Measurements from ENCODE around the gene DLGAP1. TPM values are rescaled to one million over a fixed set of nuclear protein-coding genes. Genes with fewer than 3 reads are reported as not detected.

Gene DLGAP1
- total and polyA plus RNA-seq, 2 of the 4 experiments (the other 2 are of a cell fraction): under 0.01 to 0.09 TPM

DNA sequence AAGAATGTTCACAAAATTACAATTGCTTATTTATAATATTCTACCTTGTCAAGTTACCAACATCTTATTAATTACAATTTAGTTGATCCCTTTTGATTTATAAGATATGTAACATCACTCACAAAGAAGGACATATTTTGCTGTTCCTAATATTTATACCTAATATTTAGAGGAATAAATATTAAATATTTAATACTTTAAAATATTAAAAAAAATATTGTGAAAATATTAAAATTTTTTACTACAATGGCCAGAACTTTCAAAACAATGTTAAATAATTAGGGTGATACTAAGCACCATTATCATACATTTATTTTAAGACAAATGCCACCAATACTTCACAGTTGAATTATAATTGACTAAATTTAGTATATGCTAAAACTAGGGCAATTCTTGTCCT lies 254.7 kb downstream of the DLGAP1 start:
- Histone ChIP-seq H3K4me3 (ENCODE audit: insufficient read depth, low read depth, low read length) (no peak overlapping the region), H3K36me3 (ENCODE audit: control insufficient read depth, insufficient read depth, low read length) (no peaks in the 10 kb centered on the region), H3K27me3 (ENCODE audit: control insufficient read depth, insufficient read depth, low read length) (no peaks in the 10 kb centered on the region), H3K23ac (ENCODE audit: low read depth, low read length) (no peak overlapping the region), H2AK5ac (ENCODE audit: low read depth, low read length) (no peak overlapping the region), H2AK9ac (replicated peaks; ENCODE audit: low read depth, low read length, poor library complexity) (no peak overlapping the region), H2BK20ac (ENCODE audit: low read depth, low read length) (no peak overlapping the region), H3K14ac (replicated peaks; ENCODE audit: low read depth, low read length) (no peak overlapping the region), H3K27ac (ENCODE audit: insufficient read depth, low read length) (no peak overlapping the region), H3K9me3 (ENCODE audit: control insufficient read depth, insufficient read depth, low read length) (no peaks in the 10 kb centered on the region), H4K91ac (ENCODE audit: insufficient read depth, low read depth, low read length) (no peak overlapping the region), H3K9me1 (ENCODE audit: insufficient read depth, low read length) (no peaks in the 10 kb centered on the region), H3K9ac (ENCODE audit: low read depth, low read length) (no peak overlapping the region), H2BK5ac (ENCODE audit: low read depth, low read length, poor library complexity, severe bottlenecking) (no peak overlapping the region), H3K56ac (ENCODE audit: extremely low read depth, insufficient read depth, low read length) (no peak overlapping the region), H3K4me2 (ENCODE audit: low read depth, low read length) (no peak overlapping the region), H2AFZ (replicated peaks; ENCODE audit: low read length, poor library complexity) (no peak overlapping the region), H3K4me1 (ENCODE audit: control insufficient read depth, insufficient read depth, low read length) (no peaks in the 10 kb centered on the region), H4K5ac (ENCODE audit: low read depth, low read length) (no peak overlapping the region), H2BK15ac (ENCODE audit: low read depth, low read length) (no peak overlapping the region), H3K4ac (ENCODE audit: low read depth, low read length) (no peak overlapping the region), H2BK120ac (ENCODE audit: low read depth, low read length) (no peak overlapping the region), H3K18ac (ENCODE audit: low read depth, low read length) (no peak overlapping the region), H3K79me1 (ENCODE audit: low read depth in 1 of 2, low read length in 2 of 2) (no peaks in the 10 kb centered on the region), H4K20me1 (ENCODE audit: insufficient read depth, low read length) (no peaks in the 10 kb centered on the region), H4K8ac (ENCODE audit: low read depth in 2 of 2, low read length in 2 of 2) (no peak overlapping the region)
- intact Hi-C loops (cut with micrococcal nuclease): no loop called here
- ATAC-seq (ENCODE audit: low read depth) (no peak), DNase-seq (no peak)
- dilution Hi-C loops (cut with HindIII; ENCODE audit: low sequenced_read_pairs, unreplicated experiment): no loop called here
- CTCF ChIA-PET: no interaction called here
- in situ Hi-C loops (cut with MboI; ENCODE audit: low sequenced_read_pairs): no loop called here
- POLR2A ChIA-PET (ENCODE audit: unreplicated experiment): no interaction called here
- no TSS peak for BruUV-seq (replicated peaks)
- TF ChIP-seq BHLHE40 (IDR thresholded peaks at IDR 0.05; ENCODE audit: low read depth, low read length) (no peak), CHD1 (IDR thresholded peaks at IDR 0.05; ENCODE audit: low read depth, low read length) (no peak), MAFK (IDR thresholded peaks at IDR 0.05; ENCODE audit: low read depth, low read length) (no peak), MXI1 (IDR thresholded peaks at IDR 0.05; ENCODE audit: borderline replicate concordance, low read depth, low read length) (no peak)
- TF ChIP-seq, protein P1, sequence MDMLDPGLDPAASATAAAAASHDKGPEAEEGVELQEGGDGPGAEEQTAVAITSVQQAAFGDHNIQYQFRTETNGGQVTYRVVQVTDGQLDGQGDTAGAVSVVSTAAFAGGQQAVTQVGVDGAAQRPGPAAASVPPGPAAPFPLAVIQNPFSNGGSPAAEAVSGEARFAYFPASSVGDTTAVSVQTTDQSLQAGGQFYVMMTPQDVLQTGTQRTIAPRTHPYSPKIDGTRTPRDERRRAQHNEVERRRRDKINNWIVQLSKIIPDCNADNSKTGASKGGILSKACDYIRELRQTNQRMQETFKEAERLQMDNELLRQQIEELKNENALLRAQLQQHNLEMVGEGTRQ (IDR thresholded peaks at IDR 0.05; ENCODE audit: low read depth, low read length): no peak
